Motor neuron (in vitro differentiated cells): ENCODE results near the gene CRYBG2. TPM values are rescaled to one million over a fixed set of nuclear protein-coding genes. Genes with fewer than 3 reads are reported as not detected.
"Not testable (repeated sequence)": the region's sequence is repeated elsewhere in the genome, so short reads cannot be mapped to it uniquely, and the experiment has no call there.

Source experiments
- ATAC-seq, 8 experiments: fragments of 200-7000 bp; cut with Tn5 transposase; replicated peaks in 6 of 8; 2 replicates each; pipeline ENCODE4 v1.8.0; 2021; ENCODE audit warnings: mild to moderate bottlenecking in 8 of 8, moderate library complexity in 8 of 8
- H3K27ac ChIP-seq, 2 donors: fragments of 250-450 bp; sonication (Bioruptor Pico); 2 replicates each; pipeline ENCODE4 v1.9.0; 2021; ENCODE audit warnings: antibody characterized with exemption in 2 of 2, mild to moderate bottlenecking in 2 of 2, moderate library complexity in 1 of 2
- H3K4me1 ChIP-seq, 2 donors: fragments of 250-450 bp; sonication (Bioruptor Pico); replicated peaks in 1 of 2; 2 replicates each; pipeline ENCODE4 v1.6.1; 2021; ENCODE audit warnings: antibody characterized with exemption in 2 of 2, mild to moderate bottlenecking in 2 of 2, moderate library complexity in 1 of 2
- H3K4me3 ChIP-seq, 5 donors: fragments of 250-450 bp; sonication (Bioruptor Pico); 2 replicates each; pipeline ENCODE4 v1.9.0; 2021; ENCODE audit warnings: antibody characterized with exemption in 5 of 5, mild to moderate bottlenecking in 5 of 5, moderate library complexity in 4 of 5
- WGBS, 10 experiments: fragments of 450-650 bp; shearing (Covaris generic); methylation state at CpG; one replicate each; pipeline ENCODE4 v1.0.0; 2022; 5-methylcytosine and 5-hydroxymethylcytosine counted together
- in situ Hi-C, 9 experiments: fragments of 400-800 bp; cut with MboI; loops; one replicate each; pipeline ENCODE4 v1.15.0; 2021; ENCODE audit warnings: low sequenced_read_pairs in 9 of 9, low pct_unique_long_range_greater_than_20kb in 2 of 9; ENCODE audit not compliant: unreplicated experiment in 9 of 9
- total RNA-seq, 8 experiments: library from RNA; unstranded; fragments of 300-600 nt; gene quantifications; 2 replicates each; pipeline versions ENCODE4 v1.2.3 to v1.2.4, GENCODE V29; 2022

The CRYBG2 gene
- total RNA-seq, 8 experiments from 2014 or later: 0.25 to 3.5 (median 2.1) TPM

- no peak overlapping the region for H3K27ac ChIP-seq
- WGBS, 10 experiments: 66 to 100% (median 80%) methylated on average over 2 to 3 of the region's 3 CpGs; no CpG with 5 or more reads in 1 of the 10 experiments
- in situ Hi-C loops: loop anchor here in 1 of 9 experiments (25.0 kb wide), 1 partner anchor 97 kb away; the partner anchor contains the start of gene SH3BGRL3
- no peak for ATAC-seq
- H3K4me3 ChIP-seq: no peak overlapping the region
- no peaks in the 10 kb centered on the region for H3K4me1 ChIP-seq
Measured at GRCh38 chr1:26384076-26384475, 30.1 kb upstream of the CRYBG2 start.

- Histone ChIP-seq H3K4me1 (no peaks in the 10 kb centered on the region), H3K27ac (no peak overlapping the region), H3K4me3 (no peak overlapping the region)
- ATAC-seq: no peak
- WGBS, 10 experiments: 71 to 100% (median 93%) methylated on average over 1 to 3 of the region's 3 CpGs; no CpG with 5 or more reads in 1 of the 10 experiments
- in situ Hi-C loops: loop anchor here in 1 of 9 experiments (25.0 kb wide), 1 partner anchor 92 kb away; the partner anchor contains the start of gene SH3BGRL3
Measured at GRCh38 chr1:26378879-26379251, 24.9 kb upstream of the CRYBG2 start.

- Histone ChIP-seq H3K27ac (no peak overlapping the region), H3K4me3 (no peak overlapping the region), H3K4me1 (no peaks in the 10 kb centered on the region)
- in situ Hi-C loops: loop anchor here in 1 of 9 experiments (25.0 kb wide), 1 partner anchor 91 kb away; the partner anchor contains the start of gene SH3BGRL3
- WGBS, 10 experiments: 0 to 100% (median 36%) methylated on average over 1 to 5 of the region's 5 CpGs; no CpG with 5 or more reads in 2 of the 10 experiments
- ATAC-seq: peak in 5 of 8 experiments; percentile 22 to 96 (median 94)
Measured at GRCh38 chr1:26378088-26378878, 24.4 kb upstream of the CRYBG2 start.

GRCh38 chr1:26376050-26376449 lies 22.1 kb upstream of the CRYBG2 start:
- no peaks in the 10 kb centered on the region for H3K4me1 ChIP-seq
- no peak overlapping the region for H3K27ac ChIP-seq
- 60 to 100% (median 94%) methylated on average over 1 to 4 of the region's 4 CpGs; no CpG with 5 or more reads in 1 of the 10 experiments for WGBS, 10 experiments
- ATAC-seq: no peak
- H3K4me3 ChIP-seq: no peak overlapping the region
- in situ Hi-C loops: loop anchor here in 1 of 9 experiments (25.0 kb wide), 1 partner anchor 89 kb away; the partner anchor contains the start of gene SH3BGRL3

- ATAC-seq: no peak
- in situ Hi-C loops: loop anchor here in 1 of 9 experiments (25.0 kb wide), 1 partner anchor 88 kb away; the partner anchor contains the start of gene SH3BGRL3
- Histone ChIP-seq H3K4me3 (no peak overlapping the region), H3K27ac (no peak overlapping the region), H3K4me1 (no peaks in the 10 kb centered on the region)
- WGBS, 10 experiments: 14 to 90% (median 79%) methylated on average over 1 to 6 of the region's 6 CpGs; no CpG with 5 or more reads in 2 of the 10 experiments
Measured at GRCh38 chr1:26375081-26375480, 21.2 kb upstream of the CRYBG2 start.

- in situ Hi-C loops, H3K4me1 ChIP-seq, H3K4me3 ChIP-seq, ATAC-seq, H3K27ac ChIP-seq: not testable (repeated sequence)
- 0 to 100% (median 94%) methylated on average over 1 to 2 of the region's 2 CpGs; no CpG with 5 or more reads in 4 of the 10 experiments for WGBS, 10 experiments
Measured at GRCh38 chr1:26374361-26374760, 20.4 kb upstream of the CRYBG2 start.

GRCh38 chr1:26373789-26374188 lies 19.9 kb upstream of the CRYBG2 start:
- ATAC-seq: no peak
- in situ Hi-C loops: no loop called here
- 40 to 86% (median 67%) methylated on average over 1 to 2 of the region's 2 CpGs; no CpG with 5 or more reads in 7 of the 10 experiments for WGBS, 10 experiments
- H3K4me1 ChIP-seq: no peaks in the 10 kb centered on the region
- no peak overlapping the region for H3K4me3 ChIP-seq
- no peak overlapping the region for H3K27ac ChIP-seq

GRCh38 chr1:26373281-26373680 lies 19.4 kb upstream of the CRYBG2 start:
- H3K27ac ChIP-seq: no peak overlapping the region
- H3K4me3 ChIP-seq: no peak overlapping the region
- 50 to 100% (median 83%) methylated on average over 1 to 4 of the region's 4 CpGs; no CpG with 5 or more reads in 1 of the 10 experiments for WGBS, 10 experiments
- no peaks in the 10 kb centered on the region for H3K4me1 ChIP-seq
- ATAC-seq: no peak
- in situ Hi-C loops: no loop called here

- H3K4me3 ChIP-seq, ATAC-seq, H3K27ac ChIP-seq, H3K4me1 ChIP-seq, in situ Hi-C loops: not testable (repeated sequence)
- 33 to 100% (median 75%) methylated on average over 1 to 3 of the region's 3 CpGs; no CpG with 5 or more reads in 4 of the 10 experiments for WGBS, 10 experiments
Measured at GRCh38 chr1:26372611-26373010, 18.7 kb upstream of the CRYBG2 start, which contains the start of gene ZNF683. Gene ZNF683, minus strand, starts transcription at chr1:26372750. Its CDS starts 4,179 bp downstream, at chr1:26368571.

GRCh38 chr1:26372039-26372438 lies 18.1 kb upstream of the CRYBG2 start:
- in situ Hi-C loops: no loop called here
- Histone ChIP-seq H3K4me3 (no peak overlapping the region), H3K4me1 (no peaks in the 10 kb centered on the region), H3K27ac (no peak overlapping the region)
- 38 to 100% (median 81%) methylated on average over 1 to 5 of the region's 5 CpGs for WGBS, 10 experiments
- peak in 1 of 8 experiments; percentile 47 for ATAC-seq

- Histone ChIP-seq H3K4me1 (no peaks in the 10 kb centered on the region), H3K4me3 (no peak overlapping the region), H3K27ac (no peak overlapping the region)
- ATAC-seq: peak in 1 of 8 experiments; percentile 18
- in situ Hi-C loops: no loop called here
- 10 to 80% (median 69%) methylated on average over 2 to 6 of the region's 6 CpGs; no CpG with 5 or more reads in 3 of the 10 experiments for WGBS, 10 experiments
Measured at GRCh38 chr1:26370591-26371382, 16.9 kb upstream of the CRYBG2 start.

GRCh38 chr1:26368486-26368885 lies 14.6 kb upstream of the CRYBG2 start:
- WGBS, 10 experiments: 60 to 100% (median 86%) methylated on average over 1 to 3 of the region's 3 CpGs; no CpG with 5 or more reads in 5 of the 10 experiments
- no peak for ATAC-seq
- Histone ChIP-seq H3K4me1 (no peaks in the 10 kb centered on the region), H3K4me3 (no peak overlapping the region), H3K27ac (no peak overlapping the region)
- in situ Hi-C loops: no loop called here
